GM15510 (cell line): ENCODE measurements around the gene RUSF1.

Experiments
- POLR2A ChIP-seq: IDR thresholded peaks from 3 replicates; pipeline ENCODE4 v1.6.1; 2011; ENCODE audit warnings: borderline replicate concordance; ENCODE audit not compliant: insufficient read length; ENCODE audit errors: extremely low read depth

Gene RUSF1

DNA sequence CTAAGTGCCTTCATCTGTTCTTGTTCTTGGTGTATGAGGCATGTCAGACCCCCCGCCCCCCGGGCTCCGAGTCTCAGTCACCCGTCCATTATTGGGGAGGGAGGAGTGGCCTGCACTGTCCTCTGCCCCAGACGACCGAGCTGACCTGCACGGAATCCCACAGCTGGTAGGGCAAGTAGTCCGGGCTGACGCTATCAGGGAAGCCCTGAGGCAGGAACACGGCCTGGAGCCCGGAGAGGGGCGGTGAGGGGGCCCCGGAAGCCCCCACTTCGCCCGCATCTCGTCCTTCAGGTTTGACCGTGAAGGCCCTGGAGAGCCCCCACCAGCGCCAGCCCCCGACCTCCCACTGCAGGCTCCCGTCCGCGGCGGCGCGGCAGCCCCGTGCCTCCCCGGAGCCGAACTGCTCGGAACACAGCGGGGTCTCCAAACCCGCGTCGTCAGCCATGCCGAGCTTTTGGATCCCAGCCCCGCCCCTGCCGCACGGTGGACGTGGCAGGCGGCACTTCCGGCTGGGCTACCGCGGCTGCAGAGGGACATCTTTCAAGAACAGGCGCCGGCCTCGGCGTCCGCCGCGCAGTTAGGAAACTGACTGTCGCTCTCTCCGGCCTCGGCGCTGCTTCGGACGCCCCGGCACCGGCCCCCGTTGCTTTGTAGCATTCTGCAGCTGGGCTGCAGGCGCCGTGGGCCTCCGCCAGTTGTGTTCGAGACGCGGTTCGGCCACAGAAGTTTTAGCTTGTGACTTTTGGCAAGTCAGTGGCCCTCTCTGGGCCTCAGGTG, at the start of gene RUSF1:
Gene RUSF1, minus strand, starts transcription at position 463 of the 777 bp plus-strand sequence. Its CDS starts 18 bp downstream, at position 445.
- peak; percentile 89 for TF ChIP-seq POLR2A

DNA sequence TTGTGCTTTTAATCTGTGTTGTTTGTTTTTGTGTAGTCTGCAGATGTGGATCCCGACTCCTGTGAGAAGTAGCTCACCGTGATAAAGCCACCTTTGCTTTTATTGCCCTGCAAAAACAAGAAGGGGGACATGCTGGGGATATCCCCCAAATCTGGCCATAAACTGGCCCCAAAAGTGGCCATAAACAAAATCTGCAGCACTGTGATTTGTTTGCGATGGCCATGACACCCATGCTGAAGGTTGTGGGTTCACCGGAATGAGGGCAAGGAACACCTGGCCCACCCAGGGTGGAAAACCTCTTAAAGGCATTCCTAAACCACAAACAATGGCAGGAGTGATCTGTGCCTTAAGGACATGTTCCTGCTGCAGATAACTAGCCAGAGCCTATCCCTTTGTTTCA, 34.6 kb upstream of the RUSF1 start:
- TF ChIP-seq POLR2A: no peak

DNA sequence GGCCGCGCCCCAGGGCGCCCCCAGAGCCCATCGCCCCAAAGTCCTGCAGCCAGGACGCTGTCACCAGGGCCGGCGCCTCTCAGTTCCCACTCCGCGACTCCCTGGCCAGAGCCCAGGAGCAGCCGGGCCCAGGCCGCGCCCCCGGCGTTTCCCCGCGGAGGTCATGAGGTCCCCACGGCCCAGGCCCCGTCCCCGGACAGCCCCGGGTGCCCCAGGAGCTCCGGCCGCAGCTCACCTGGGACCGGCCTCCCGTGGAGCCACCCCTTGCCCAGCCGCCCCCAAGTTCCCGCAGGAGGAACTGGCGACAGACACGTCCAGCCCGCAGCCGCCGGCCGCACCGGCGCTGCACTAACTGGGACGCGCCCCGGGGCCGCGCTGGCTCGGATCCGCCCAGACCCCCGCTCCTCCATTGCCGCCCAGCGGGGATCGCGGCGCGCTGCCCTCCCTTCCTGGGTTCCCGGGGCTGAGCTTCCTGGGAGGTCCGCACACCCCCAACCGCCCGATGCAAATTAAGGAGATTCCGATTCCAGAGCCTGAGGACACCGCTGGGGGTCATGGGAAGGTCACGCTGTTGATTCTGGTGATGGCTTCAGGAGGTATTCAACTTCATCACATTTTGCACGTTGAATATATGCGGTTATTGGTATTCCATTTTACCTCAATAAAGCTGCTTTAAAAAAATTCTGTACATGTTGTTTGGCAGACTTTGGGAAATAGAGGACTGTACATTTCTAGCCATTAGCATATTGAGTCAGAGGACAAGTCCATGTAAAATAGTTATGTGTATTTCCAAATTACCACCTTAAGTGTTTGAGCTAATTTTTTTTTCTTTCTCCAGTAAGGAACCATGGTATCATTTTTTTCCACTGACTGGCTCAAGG, 29.4 kb upstream of the RUSF1 start:
- no peak for TF ChIP-seq POLR2A

DNA sequence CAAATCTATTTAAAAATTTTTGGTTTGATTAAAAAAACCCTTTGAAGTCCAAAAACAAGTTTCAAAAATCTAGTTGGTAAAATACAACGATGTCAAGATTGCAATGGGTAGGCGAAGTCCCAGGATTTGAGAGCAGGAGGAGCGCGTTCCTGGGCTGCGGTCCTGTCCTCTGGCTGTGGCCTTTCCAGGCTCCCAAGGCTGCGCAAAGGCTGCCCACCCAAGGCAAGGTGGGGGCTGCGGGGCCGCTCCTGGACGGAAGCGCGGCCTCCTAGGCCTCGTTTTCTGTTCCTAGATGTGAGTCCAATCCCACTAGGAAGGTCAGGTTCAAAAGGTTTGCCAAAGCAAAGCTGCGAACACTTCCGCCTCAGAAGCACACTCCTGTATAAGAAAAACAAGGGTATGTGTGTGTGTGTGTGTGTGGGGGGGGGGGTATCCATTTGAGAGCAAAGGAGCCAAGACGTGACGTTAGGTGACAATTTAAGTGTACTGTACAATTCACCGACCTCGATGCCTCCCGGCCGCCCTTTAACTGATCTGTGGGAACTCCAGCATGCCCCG, 28.7 kb upstream of the RUSF1 start:
- TF ChIP-seq POLR2A: no peak

DNA sequence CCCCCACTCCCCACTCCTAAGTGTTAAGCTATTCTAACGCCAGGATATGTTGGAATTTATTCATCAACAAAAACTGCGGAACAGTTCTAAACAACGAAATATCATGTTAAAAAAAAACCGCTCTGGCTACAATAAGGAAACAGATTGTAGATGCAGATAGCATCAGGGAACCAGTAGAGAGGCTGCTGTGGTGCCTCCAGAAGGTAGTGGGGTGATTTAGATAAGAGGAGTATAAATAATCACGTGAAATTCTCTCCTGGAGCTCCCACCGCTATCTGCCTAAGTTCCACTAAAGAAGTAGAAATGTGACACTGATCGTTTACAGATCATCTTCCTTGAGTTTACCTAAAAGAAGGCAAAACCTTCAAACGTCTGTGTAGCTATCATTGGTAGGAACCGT, 27.5 kb upstream of the RUSF1 start:
- TF ChIP-seq POLR2A: no peak

DNA sequence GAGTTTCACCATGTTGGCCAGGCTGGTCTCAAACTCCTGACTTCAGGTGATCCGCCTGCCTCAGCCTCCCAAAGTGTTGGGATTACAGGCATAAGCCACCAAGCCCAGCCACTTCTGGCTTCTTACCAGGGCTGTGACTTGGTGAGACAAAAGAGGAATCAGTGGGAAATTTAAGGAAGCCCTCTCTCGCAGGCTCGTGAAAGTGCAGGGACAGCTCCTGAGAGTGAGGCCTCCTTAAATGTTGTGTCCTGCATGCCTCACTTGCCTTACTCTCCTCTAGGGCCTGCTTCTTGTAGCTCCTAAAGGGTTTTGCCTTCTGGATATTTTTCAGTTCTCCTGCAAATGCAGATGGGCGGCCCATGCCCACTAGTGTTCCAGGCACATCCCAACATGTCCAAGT, 24.7 kb upstream of the RUSF1 start:
- TF ChIP-seq POLR2A: no peak

DNA sequence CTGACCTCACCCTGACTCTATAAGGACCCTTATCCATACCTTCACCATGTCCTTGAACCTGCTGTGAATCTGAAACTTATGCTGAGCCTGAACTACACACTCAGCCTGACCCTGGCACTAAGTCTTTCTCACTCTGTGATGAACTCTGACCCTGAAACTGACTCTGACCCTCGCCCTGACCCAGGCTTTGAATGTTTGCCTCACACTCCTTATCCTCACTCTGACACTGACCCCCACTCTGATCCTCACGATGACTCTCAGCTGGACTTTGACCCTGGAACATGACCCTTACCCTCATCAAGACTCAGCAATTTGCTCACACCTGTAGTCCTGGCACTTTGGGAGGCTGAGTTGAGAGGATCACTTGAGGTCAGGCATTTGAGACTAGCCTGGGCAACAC, 23.9 kb upstream of the RUSF1 start:
- TF ChIP-seq POLR2A: no peak

DNA sequence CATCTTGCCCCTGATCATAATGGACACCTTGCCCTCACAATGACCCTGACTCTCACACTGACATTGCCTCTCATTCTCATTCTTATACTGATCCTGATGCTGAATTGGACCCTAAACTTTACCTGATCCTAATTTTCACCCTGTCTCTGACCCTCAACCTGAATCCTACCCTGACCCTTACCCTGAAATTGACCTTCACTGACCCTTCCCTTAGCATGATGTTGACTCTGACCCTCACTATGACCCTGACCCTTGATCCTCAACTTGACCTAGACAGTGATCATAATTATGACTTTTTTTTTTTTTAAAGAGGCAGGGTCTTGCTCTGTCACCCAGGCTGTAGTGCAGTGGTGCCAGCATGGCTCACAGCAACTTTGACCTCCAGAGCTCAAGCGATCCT, 22.9 kb upstream of the RUSF1 start:
- TF ChIP-seq POLR2A: no peak

DNA sequence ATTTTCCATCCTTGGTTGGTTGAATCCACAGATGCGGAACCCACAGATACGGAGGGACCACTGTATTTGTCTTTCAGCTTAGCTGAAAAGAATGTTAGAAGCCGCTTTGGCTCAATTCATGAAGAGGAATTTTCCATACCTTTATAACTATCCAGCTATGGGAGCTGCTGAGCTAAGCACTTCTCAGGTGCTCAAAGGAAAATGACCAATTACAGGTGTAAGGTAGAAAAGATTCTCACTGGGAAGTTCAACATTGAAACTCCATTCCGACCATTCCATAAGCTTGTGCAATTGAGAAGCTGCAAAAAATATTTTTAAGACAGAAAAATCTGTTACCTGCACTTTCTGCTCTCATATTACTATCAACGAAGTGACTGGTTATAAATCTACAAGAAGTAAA, 22.2 kb upstream of the RUSF1 start:
- TF ChIP-seq POLR2A: no peak

DNA sequence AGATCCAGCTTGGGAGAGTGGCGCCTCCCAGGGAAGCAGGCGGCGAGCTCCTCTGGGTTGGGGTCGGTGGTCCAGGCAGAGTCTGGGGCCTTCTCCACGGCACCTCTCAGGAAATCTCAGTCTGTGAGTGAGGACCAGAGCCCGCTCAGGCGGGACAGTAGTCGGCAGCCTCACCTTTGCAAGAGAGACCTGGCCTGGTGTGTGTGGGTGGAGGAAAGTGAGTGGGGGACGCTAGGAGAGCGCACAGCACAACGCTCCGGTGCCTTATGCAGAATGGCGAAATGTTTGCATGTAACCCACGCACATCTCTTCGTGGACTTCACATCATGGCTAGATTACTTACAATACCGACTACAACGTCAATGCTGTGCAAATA, 21.7 kb upstream of the RUSF1 start:
- no peak for TF ChIP-seq POLR2A

DNA sequence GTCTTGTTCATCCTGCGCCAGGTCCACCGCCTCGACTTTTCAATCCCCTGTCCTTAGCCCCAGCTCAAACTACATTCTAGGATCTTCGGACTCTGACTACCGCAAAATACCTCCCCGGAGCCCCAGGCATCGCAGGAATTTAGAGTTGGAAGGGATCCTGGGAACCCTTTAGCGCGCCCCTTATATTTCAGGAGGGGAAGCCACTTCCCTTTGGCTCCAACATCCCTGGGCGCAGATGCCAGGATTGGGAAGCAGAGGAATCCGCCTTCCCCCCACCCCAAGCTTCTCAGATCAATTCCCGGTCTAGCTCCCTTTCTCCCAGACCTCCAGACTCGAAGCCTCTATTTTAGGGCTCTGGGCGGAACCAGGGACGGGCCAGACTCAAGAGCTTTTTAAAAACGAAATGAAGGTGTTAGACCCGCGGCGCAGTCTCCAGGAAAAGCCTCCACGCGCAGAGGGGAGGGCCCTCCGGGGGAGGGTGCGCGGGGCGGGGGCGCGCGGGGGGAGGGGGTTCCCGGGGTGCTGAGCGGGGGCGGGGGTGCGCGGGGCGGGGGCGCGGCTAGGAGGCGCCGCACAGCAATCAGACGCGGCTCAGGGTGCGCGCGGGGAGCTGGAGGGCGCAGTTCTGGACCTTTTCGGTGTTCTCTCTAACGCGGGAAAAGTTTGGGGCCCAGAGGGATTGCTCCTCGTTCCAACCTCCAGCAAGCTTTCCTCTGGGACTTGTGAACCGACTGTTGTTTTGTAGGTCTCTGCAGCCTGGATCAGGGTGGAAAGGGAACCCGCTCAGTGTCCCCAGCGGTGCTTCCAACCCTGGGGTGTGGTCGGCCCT, 21.1 kb upstream of the RUSF1 start:
- TF ChIP-seq POLR2A: no peak

DNA sequence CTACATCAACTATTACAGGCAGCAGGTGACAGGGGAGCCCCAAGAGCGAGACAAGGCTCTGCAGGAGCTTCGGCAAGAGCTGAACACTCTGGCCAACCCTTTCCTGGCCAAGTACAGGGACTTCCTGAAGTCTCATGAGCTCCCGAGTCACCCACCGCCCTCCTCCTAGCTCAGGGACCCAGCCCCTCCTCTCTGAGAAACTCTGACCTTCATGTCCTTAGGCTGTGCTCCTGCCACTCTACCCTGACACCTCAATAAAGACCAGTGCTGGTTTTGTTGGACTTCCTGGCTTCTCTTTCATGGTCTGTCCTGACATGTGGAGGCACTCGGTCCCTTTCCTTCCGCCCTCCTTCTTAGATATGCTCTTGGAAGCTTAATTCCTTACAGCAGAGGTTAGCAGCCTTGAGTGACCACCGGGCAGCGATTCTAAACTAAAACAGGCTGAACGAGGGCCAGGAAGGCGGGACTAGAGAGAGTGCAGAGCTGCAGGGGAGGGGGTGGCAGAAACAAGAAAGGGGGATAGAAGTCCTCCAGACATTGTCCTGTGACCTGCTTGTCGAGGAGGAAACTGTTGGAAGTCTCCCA, 20.4 kb upstream of the RUSF1 start:
- TF ChIP-seq POLR2A: no peak

DNA sequence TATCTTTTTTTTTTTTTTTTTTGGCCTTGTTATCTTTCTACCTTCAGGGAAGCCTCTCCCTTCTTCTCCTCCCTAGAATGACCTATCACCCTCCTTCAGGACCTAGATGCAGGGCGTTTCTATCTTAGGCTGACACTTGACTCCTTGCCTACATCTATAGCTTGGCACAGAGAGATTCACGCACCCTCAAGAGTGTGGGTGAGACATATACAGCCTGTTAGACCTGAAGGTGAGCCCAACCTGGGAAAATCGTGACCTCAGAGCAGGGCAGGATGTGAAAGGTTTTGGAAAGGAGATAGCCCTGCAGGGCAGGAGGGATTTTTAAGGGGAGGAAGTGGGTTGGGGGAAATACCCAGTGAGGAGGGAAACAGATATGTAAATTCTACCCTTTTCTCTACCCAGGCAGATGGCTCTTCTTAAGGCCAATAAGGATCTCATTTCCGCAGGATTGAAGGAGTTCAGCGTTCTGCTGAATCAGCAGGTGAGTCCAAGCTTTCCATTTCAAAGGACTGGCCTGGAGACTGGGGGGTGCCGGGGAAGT, 19.6 kb upstream of the RUSF1 start, which contains the start of gene AHSP:
Gene AHSP, plus strand, starts transcription at position 167 of the 541 bp plus-strand sequence. Its CDS starts 240 bp downstream, at position 407.
- TF ChIP-seq POLR2A: no peak

DNA sequence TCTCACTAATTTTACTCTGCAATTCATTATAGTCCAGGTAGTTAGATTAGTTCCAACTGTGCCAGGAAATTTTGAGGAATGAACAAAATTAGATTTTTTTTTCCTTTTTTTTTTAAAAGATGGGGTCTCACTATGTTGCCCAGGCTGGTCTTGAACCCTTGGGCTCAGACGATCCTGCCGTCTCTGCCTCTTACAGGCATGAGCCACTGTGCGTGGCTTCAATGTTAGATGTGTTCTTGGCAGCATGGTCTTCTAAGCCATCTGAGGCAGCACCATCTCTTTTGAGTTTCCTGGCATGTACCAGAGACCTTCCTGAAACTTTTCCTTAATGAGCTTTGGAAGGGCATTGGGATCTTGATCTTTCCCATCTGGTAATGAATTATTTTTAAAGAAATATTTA, 16.9 kb upstream of the RUSF1 start:
- TF ChIP-seq POLR2A: no peak
